Peyer's patch (tissue), 4 donors: ENCODE results near the gene SMC3.

Source experiments
- CTCF ChIP-seq, 6 experiments: fragments of 450-650 bp in 4 of 6; fragments of 200-600 bp in 2 of 6; sonication (generic) in 1 of 6; IDR thresholded peaks; one replicate each; pipeline ENCODE4 v1.5.1; 2017 to 2019; ENCODE audit warnings: antibody characterized with exemption in 6 of 6, mild to moderate bottlenecking in 3 of 6, moderate library complexity in 1 of 6
- POLR2A ChIP-seq, 2 donors: fragments of 450-650 bp; IDR thresholded peaks; one replicate each; pipeline ENCODE4 v1.5.1; 2017; ENCODE audit warnings: antibody characterized with exemption in 2 of 2, mild to moderate bottlenecking in 2 of 2, moderate library complexity in 2 of 2

GRCh38 chr10:110546499-110547110 is 20.9 kb upstream of the SMC3 start:
- TF ChIP-seq POLR2A (IDR thresholded peaks at IDR 0.05) (no peak), CTCF (IDR thresholded peaks at IDR 0.05) (no peak)
